Measurements from ENCODE around the gene PGS1. TPM values are rescaled to one million over a fixed set of nuclear protein-coding genes. Genes with fewer than 3 reads are reported as not detected.

The PGS1 gene
- total and polyA plus RNA-seq, 10 of the 15 experiments (the other 5 are each of a cell fraction or from before 2014, with no cell fraction given), result 1.3 to 37.6 (median 27.4) TPM

GRCh38 chr17:78343543-78344201, 34.8 kb upstream of the PGS1 start (continued):
- TF ChIP-seq MTA2 (IDR thresholded peaks at IDR 0.05; ENCODE audit: low read depth) (peak; percentile 48; the same call in 1 of the 2 replicates), EGR1 (IDR thresholded peaks at IDR 0.05; ENCODE audit: borderline replicate concordance in 1 of 2, low read depth in 2 of 2, low read length in 2 of 2) (no peak), DPF2 (IDR thresholded peaks at IDR 0.05) (0 out of 2 replicates have a peak, but pooled peaks have one; percentile 51)

DNA sequence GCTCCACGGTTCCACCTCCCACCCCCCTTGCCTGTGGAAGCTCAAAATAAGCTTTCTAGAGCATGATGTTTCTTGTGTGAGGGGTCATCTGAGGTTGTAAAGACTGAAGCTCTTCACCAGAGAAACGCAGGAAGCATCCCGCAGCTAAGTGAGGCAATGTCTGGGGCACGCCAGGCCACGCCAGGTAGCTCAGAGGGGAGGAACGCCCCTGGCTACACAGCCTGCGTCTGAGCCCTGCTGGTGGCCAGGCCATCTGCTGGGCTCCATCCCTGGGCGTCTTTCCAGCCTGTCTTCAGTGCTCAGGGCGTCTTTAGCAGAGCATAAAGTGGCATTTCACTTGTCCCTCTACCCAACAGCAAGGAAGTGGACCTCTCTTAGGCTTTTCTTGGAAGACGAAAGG, 33.8 kb upstream of the PGS1 start:
- Histone ChIP-seq H3K9ac (ENCODE audit: control insufficient read depth, insufficient read depth, low read length) (no peak overlapping the region), H3K79me2 (ENCODE audit: control insufficient read depth, insufficient read depth, low read length) (no peaks in the 10 kb centered on the region), H3K27ac (ENCODE audit: control insufficient read depth, insufficient read depth) (no peak overlapping the region), H4K20me1 (ENCODE audit: control insufficient read depth, insufficient read depth) (no peaks in the 10 kb centered on the region), H3K36me3 (ENCODE audit: control insufficient read depth in 2 of 2, insufficient read depth in 2 of 2, low read length in 1 of 2) (no peaks in the 10 kb centered on the region), H2AFZ (ENCODE audit: control insufficient read depth, low read depth, low read length) (no peak overlapping the region), H3K4me2 (ENCODE audit: control insufficient read depth, insufficient read depth) (no peak overlapping the region), H3K4me1 (ENCODE audit: control insufficient read depth, insufficient read depth, low read length) (peaks cover 42% of the 10 kb centered on the region), H3K27me3 (replicated peaks in 1 of 2; ENCODE audit: control insufficient read depth in 2 of 2, insufficient read depth in 2 of 2, low read length in 1 of 2) (no peaks in the 10 kb centered on the region), H3K4me3 (no peak overlapping the region), H3K9me3 (replicated peaks; ENCODE audit: control insufficient read depth, insufficient read depth, low read length) (no peaks in the 10 kb centered on the region)
- TF ChIP-seq RBBP5 (conservative IDR thresholded peaks at IDR 0.05), result no peak
- no peak for TF ChIP-seq PAX5 (IDR thresholded peaks at IDR 0.05; ENCODE audit: borderline replicate concordance, low read depth, low read length)
- TF ChIP-seq ZZZ3 (IDR thresholded peaks at IDR 0.05; ENCODE audit: control insufficient read depth, insufficient read length, low read depth), result no peak
- no peak for TF ChIP-seq TARDBP (IDR thresholded peaks at IDR 0.05; ENCODE audit: borderline replicate concordance)
- no peak for TF ChIP-seq MEF2B (IDR thresholded peaks at IDR 0.05; ENCODE audit: partially characterized antibody, poor library complexity, severe bottlenecking)
- TF ChIP-seq NR2C2 (IDR thresholded peaks at IDR 0.05; ENCODE audit: borderline replicate concordance, control insufficient read depth, insufficient read length, low read depth), result no peak
- no peak for TF ChIP-seq GATAD2B (conservative IDR thresholded peaks at IDR 0.05; ENCODE audit: low read depth)
- TF ChIP-seq MTA2 (IDR thresholded peaks at IDR 0.05; ENCODE audit: low read depth), result no peak
- TF ChIP-seq SMARCA5 (IDR thresholded peaks at IDR 0.05), result no peak
- ChIA-PET RAD21 (ENCODE audit: unreplicated experiment) (interaction anchor here (0.7 to 3.9 kb wide), 3 partner anchors 12 to 168 kb away, joined by 5 to 33 read pairs (median 6); no protein-coding TSS in a partner anchor), POLR2A (interaction anchor here (0.6 to 2.5 kb wide), 4 partner anchors 9 to 41 kb away, joined by 3 to 11 read pairs (median 7); no protein-coding TSS in a partner anchor), CTCF (interaction anchor here (0.8 to 2.5 kb wide), 8 partner anchors 12 to 93 kb away, joined by 3 to 12 read pairs (median 4); no protein-coding TSS in a partner anchor), SMC1A (ENCODE audit: uncharacterized antibody, unreplicated experiment) (interaction anchor here (0.9 to 3.4 kb wide), 5 partner anchors 14 to 55 kb away, joined by 3 to 14 read pairs (median 3); no protein-coding TSS in a partner anchor)
- in situ Hi-C loops (cut with MboI) (no loop called here), intact Hi-C loops (cut with micrococcal nuclease; ENCODE audit: unreplicated experiment) (no loop called here)
- FAIRE-seq (no peak), DNase-seq (ENCODE audit: low read depth, low spot score) (no peak), ATAC-seq (no peak)
- no TSS peak for BruUV-seq (replicated peaks)
- WGBS (ENCODE audit: insufficient coverage, insufficient replicate concordance, low lambda C conversion rate, missing lambda C conversion rate), result 60% methylated on average over 10 of the region's 10 CpGs
